CD14-positive monocyte (primary cell): Measurements from ENCODE around the gene CDC25A. TPM values are rescaled to one million over a fixed set of nuclear protein-coding genes. Genes with fewer than 3 reads are reported as not detected.
A peak's percentile ranks its signal among the peaks of the same experiment; 100 is the strongest.
"Not testable (repeated sequence)": the region's sequence is repeated elsewhere in the genome, so short reads cannot be mapped to it uniquely, and the experiment has no call there.

ENCODE experiments used
- DNase-seq, 3 donors: peaks; one replicate each; pipeline ENCODE4 v3.0.0-alpha.2; 2011 to 2022
- H2AFZ ChIP-seq: 2 replicates; pipeline ENCODE4 v1.6.0; 2012; ENCODE audit warnings: mild to moderate bottlenecking, low read depth, low read length, inconsistent platforms; ENCODE audit not compliant: insufficient read depth, poor library complexity, severe bottlenecking
- H3K27ac ChIP-seq, 2 donors: 1 replicate in 1 of 2; 2 replicates in 1 of 2; pipeline ENCODE4 v1.5.1; 2012 to 2013; ENCODE audit warnings: low read length in 2 of 2, control low read depth in 1 of 2, inconsistent platforms in 1 of 2, low read depth in 1 of 2, mild to moderate bottlenecking in 1 of 2
- H3K27me3 ChIP-seq, 2 donors: one replicate each; pipeline versions ENCODE4 v1.6.0 to v1.6.1; 2011 to 2013; ENCODE audit warnings: low read length in 2 of 2; ENCODE audit not compliant: control insufficient read depth in 2 of 2, insufficient read depth in 2 of 2
- H3K36me3 ChIP-seq, 2 donors: replicated peaks in 1 of 2; 1 replicate in 1 of 2; 2 replicates in 1 of 2; pipeline versions ENCODE4 v1.5.1 to v1.6.1; 2012 to 2013; ENCODE audit warnings: low read length in 2 of 2, control low read depth in 1 of 2, inconsistent platforms in 1 of 2, mild to moderate bottlenecking in 1 of 2; ENCODE audit not compliant: insufficient read depth in 2 of 2, control insufficient read depth in 1 of 2
- H3K4me1 ChIP-seq, 2 donors: 1 replicate in 1 of 2; 2 replicates in 1 of 2; pipeline versions ENCODE4 v1.5.1 to v1.6.1; 2012 to 2013; ENCODE audit warnings: low read length in 2 of 2, control low read depth in 1 of 2, inconsistent platforms in 1 of 2, mild to moderate bottlenecking in 1 of 2, moderate library complexity in 1 of 2; ENCODE audit not compliant: insufficient read depth in 2 of 2, control insufficient read depth in 1 of 2
- H3K4me2 ChIP-seq: replicated peaks from 2 replicates; pipeline ENCODE3; 2012; ENCODE audit warnings: low read length, moderate library complexity, mild to moderate bottlenecking; ENCODE audit not compliant: poor library complexity, severe bottlenecking; ENCODE audit errors: extremely low read depth
- H3K4me3 ChIP-seq, 3 experiments: fragments of 200-600 bp in 1 of 3; sonication (generic) in 1 of 3; replicated peaks in 1 of 3; 1 replicate in 2 of 3; 2 replicates in 1 of 3; pipeline ENCODE4 v1.5.1; 2011 to 2013; ENCODE audit warnings: low read length in 3 of 3, mild to moderate bottlenecking in 3 of 3, control low read depth in 2 of 3, low read depth in 2 of 3, inconsistent platforms in 1 of 3, moderate library complexity in 1 of 3
- H3K79me2 ChIP-seq: 2 replicates; pipeline ENCODE4 v1.6.0; 2012; ENCODE audit warnings: mild to moderate bottlenecking, control low read depth, inconsistent platforms, low read length, moderate library complexity; ENCODE audit not compliant: insufficient read depth
- H3K9ac ChIP-seq: 2 replicates; pipeline ENCODE4 v1.6.0; 2017; ENCODE audit warnings: low read length, mild to moderate bottlenecking; ENCODE audit not compliant: insufficient read depth, poor library complexity, severe bottlenecking
- H3K9me3 ChIP-seq, 2 donors: replicated peaks in 1 of 2; 1 replicate in 1 of 2; 2 replicates in 1 of 2; pipeline versions ENCODE4 v1.5.1 to v1.6.1; 2012 to 2013; ENCODE audit warnings: low read length in 2 of 2, control low read depth in 1 of 2; ENCODE audit not compliant: control insufficient read depth in 1 of 2, insufficient read depth in 1 of 2
- H4K20me1 ChIP-seq: 2 replicates; pipeline ENCODE4 v1.6.0; 2012; ENCODE audit warnings: mild to moderate bottlenecking, low read length, control low read depth, moderate library complexity; ENCODE audit not compliant: insufficient read depth
- H3K27ac Mint-ChIP-seq, 7 donors: one replicate each; pipeline ENCODE4 v1.8.0; 2020; ENCODE audit warnings: mild to moderate bottlenecking in 7 of 7, mixed read lengths in 7 of 7, moderate library complexity in 6 of 7, inconsistent platforms in 2 of 7
- H3K27me3 Mint-ChIP-seq, 3 donors: one replicate each; pipeline ENCODE4 v1.8.0; 2021 to 2022; ENCODE audit warnings: low read depth in 3 of 3, mild to moderate bottlenecking in 3 of 3, mixed read lengths in 3 of 3, moderate library complexity in 3 of 3, inconsistent platforms in 1 of 3
- H3K36me3 Mint-ChIP-seq, 2 donors: one replicate each; pipeline ENCODE4 v1.8.0; 2020; ENCODE audit warnings: mixed read lengths in 2 of 2, inconsistent platforms in 1 of 2, mild to moderate bottlenecking in 1 of 2
- H3K4me1 Mint-ChIP-seq: one replicate; pipeline ENCODE4 v1.8.0; 2020; ENCODE audit warnings: mild to moderate bottlenecking, mixed read lengths
- H3K4me3 Mint-ChIP-seq, 2 donors: one replicate each; pipeline ENCODE4 v1.8.0; 2020; ENCODE audit warnings: mild to moderate bottlenecking in 2 of 2, mixed read lengths in 2 of 2, moderate library complexity in 1 of 2
- H3K9me3 Mint-ChIP-seq, 7 donors: one replicate each; pipeline ENCODE4 v1.8.0; 2020 to 2022; ENCODE audit warnings: mixed read lengths in 7 of 7, mild to moderate bottlenecking in 6 of 7, moderate library complexity in 6 of 7, inconsistent platforms in 2 of 7
- WGBS: methylation state at CpG from one replicate; pipeline ENCODE4 v1.1.5; 2013; ENCODE audit warnings: missing lambda C conversion rate; ENCODE audit not compliant: insufficient coverage; 5-methylcytosine and 5-hydroxymethylcytosine counted together
- intact Hi-C, 2 donors: fragments of 100-400 bp; cut with micrococcal nuclease; formaldehyde crosslinking; loops; one replicate each; pipeline versions ENCODE4 v1.15.0 to v1.15.1; 2023
- polyA plus RNA-seq, 3 donors: library from polyadenylated mRNA; depleted of rRNA in 1 of 3; unstranded in 2 of 3; stranded (reverse) in 1 of 3; fragments of 300-500 nt in 2 of 3; fragments of >200 nt in 1 of 3; fragmentation: Illumina TruSeq in 2 of 3; gene quantifications; 1 replicate in 2 of 3; 2 replicates in 1 of 3; pipeline ENCODE4 v1.2.3, GENCODE V29; 2012 to 2021
- TF ChIP-seq, protein P1 (sequence below): fragments of 200-600 bp; IDR thresholded peaks from one replicate; pipeline ENCODE4 v1.8.0; 2022; ENCODE audit warnings: antibody characterized with exemption, mild to moderate bottlenecking

The CDC25A gene
- polyA plus RNA-seq, 3 donors: 0.07 to 0.39 TPM; not detected in 1

DNA sequence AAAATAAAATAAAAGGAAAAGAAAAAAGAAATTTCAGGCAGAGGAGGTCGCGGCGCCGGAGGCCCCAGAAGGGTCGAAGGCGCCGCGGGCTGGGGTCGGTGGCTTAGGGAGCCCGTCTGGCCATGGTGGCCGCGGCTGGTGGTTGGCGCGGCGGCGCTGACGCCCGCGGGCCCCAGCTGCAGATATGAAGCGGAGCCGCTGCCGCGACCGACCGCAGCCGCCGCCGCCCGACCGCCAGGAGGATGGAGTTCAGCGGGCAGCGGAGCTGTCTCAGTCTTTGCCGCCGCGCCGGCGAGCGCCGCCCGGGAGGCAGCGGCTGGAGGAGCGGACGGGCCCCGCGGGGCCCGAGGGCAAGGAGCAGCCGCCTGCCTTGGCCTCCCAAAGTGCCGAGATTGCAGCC is 22.3 kb upstream of the CDC25A start:
- H3K36me3 Mint-ChIP-seq, H3K27me3 ChIP-seq, H3K9me3 Mint-ChIP-seq, H3K36me3 ChIP-seq, H3K4me2 ChIP-seq, DNase-seq, H3K9ac ChIP-seq, H3K4me1 ChIP-seq, H3K27ac ChIP-seq, H3K4me3 ChIP-seq, H2AFZ ChIP-seq, H3K27me3 Mint-ChIP-seq, intact Hi-C loops, H3K79me2 ChIP-seq, H3K9me3 ChIP-seq, H3K27ac Mint-ChIP-seq, H4K20me1 ChIP-seq: not testable (repeated sequence)
- WGBS: 89% methylated on average over 11 of the region's 48 CpGs
- H3K4me3 Mint-ChIP-seq: peak overlapping the region in 1 of 2 donors; percentile 4
- peaks cover 10% of the 10 kb centered on the region for H3K4me1 Mint-ChIP-seq

DNA sequence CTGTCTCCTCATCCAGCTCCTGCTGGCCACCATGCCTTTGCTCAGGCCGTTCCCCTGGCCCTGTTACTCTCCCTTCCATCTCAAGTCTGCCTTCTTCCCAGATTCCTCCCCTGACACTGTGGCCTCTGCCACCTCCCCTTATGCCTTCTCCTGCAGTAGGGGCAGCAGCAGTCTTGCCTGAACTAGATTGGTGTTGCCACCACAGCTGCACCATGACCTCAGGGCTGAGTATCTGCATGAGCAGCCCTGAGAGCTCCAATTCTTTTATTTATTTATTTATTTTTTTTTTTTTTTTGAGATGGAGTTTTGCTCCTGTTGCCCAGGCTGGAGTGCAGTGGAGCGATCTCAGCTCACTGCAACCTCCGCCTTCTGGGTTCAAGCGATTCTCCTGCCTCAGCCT is 21.2 kb upstream of the CDC25A start:
- Mint-ChIP-seq H3K36me3 (no peaks in the 10 kb centered on the region), H3K4me3 (no peak overlapping the region), H3K27me3 (peaks cover 3 to 4% (median 4%) of the 10 kb centered on the region in 3 donors), H3K9me3 (peaks cover 0 to 3% (median 0%) of the 10 kb centered on the region in 7 donors), H3K4me1 (peaks cover 3% of the 10 kb centered on the region), H3K27ac (no peak overlapping the region)
- Histone ChIP-seq H3K4me3 (no peak overlapping the region), H3K27ac (no peak overlapping the region), H3K9ac (no peak overlapping the region), H3K4me2 (no peak overlapping the region), H2AFZ (no peak overlapping the region), H4K20me1 (no peaks in the 10 kb centered on the region), H3K9me3 (no peaks in the 10 kb centered on the region), H3K36me3 (no peaks in the 10 kb centered on the region), H3K4me1 (no peaks in the 10 kb centered on the region), H3K27me3 (no peaks in the 10 kb centered on the region), H3K79me2 (no peaks in the 10 kb centered on the region)
- WGBS: 100% methylated on average over 1 of the region's 4 CpGs
- intact Hi-C loops: no loop called here
- no peak for DNase-seq
- TF ChIP-seq, protein P1, sequence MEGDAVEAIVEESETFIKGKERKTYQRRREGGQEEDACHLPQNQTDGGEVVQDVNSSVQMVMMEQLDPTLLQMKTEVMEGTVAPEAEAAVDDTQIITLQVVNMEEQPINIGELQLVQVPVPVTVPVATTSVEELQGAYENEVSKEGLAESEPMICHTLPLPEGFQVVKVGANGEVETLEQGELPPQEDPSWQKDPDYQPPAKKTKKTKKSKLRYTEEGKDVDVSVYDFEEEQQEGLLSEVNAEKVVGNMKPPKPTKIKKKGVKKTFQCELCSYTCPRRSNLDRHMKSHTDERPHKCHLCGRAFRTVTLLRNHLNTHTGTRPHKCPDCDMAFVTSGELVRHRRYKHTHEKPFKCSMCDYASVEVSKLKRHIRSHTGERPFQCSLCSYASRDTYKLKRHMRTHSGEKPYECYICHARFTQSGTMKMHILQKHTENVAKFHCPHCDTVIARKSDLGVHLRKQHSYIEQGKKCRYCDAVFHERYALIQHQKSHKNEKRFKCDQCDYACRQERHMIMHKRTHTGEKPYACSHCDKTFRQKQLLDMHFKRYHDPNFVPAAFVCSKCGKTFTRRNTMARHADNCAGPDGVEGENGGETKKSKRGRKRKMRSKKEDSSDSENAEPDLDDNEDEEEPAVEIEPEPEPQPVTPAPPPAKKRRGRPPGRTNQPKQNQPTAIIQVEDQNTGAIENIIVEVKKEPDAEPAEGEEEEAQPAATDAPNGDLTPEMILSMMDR: no peak
